ENCODE measurements around the gene PHKA2. TPM values are rescaled to one million over a fixed set of nuclear protein-coding genes. Genes with fewer than 3 reads are reported as not detected.
"Not testable (repeated sequence)": the region's sequence is repeated elsewhere in the genome, so short reads cannot be mapped to it uniquely, and the experiment has no call there.

PHKA2 gene
- total RNA-seq, 2 donors from 2014 or later: 29.4 to 33.2 TPM

DNA sequence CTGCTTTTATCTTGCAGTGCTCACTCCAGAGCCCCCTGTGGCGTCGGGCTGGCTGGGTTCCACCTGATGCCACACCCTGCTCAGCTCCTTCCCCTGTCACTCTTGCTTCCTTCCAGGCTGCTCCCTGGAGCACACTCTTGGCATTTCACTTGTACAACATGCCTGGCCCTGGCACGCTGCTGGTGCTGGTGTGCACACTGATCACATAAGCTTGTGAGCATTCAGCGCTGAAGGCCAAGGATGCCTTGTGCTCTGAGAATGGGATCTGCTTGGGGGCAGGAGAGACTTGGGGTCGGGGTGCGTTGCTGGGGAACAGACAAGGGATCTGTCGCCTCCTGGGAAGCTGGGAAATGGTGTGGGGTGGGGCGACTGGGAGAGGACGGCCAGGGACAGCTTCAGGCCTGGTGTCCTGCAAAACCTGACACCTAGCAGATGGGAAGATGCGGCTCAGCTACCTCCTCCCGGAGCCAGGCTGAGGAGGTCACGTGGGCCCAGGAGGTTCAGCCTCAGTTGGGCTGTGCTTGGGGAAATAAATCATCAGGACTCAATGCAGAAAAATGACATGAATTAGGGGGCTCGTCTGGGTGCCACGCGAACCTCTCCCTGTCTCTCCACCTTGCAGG lies 108.5 kb downstream of the PHKA2 start:
- H3K4me3 Mint-ChIP-seq: no peak overlapping the region
- ATAC-seq (no peak), DNase-seq (no peak)
- no peaks in the 10 kb centered on the region for H3K9me3 ChIP-seq (ENCODE audit: control insufficient read depth, low read length, poor library complexity, severe bottlenecking)
- no peaks in the 10 kb centered on the region for H3K36me3 Mint-ChIP-seq (ENCODE audit: low read depth)
- H3K27me3 Mint-ChIP-seq: peaks cover 6% of the 10 kb centered on the region
- no peak overlapping the region for H3K27ac Mint-ChIP-seq
- H3K4me1 Mint-ChIP-seq: no peaks in the 10 kb centered on the region

- no peak overlapping the region for H3K27ac Mint-ChIP-seq
- no peaks in the 10 kb centered on the region for H3K36me3 Mint-ChIP-seq (ENCODE audit: low read depth)
- DNase-seq: no peak
- H3K27me3 Mint-ChIP-seq: peaks cover 6% of the 10 kb centered on the region
- ATAC-seq: no peak
- H3K9me3 ChIP-seq (ENCODE audit: control insufficient read depth, low read length, poor library complexity, severe bottlenecking): no peaks in the 10 kb centered on the region
- H3K4me1 Mint-ChIP-seq: no peaks in the 10 kb centered on the region
- H3K4me3 Mint-ChIP-seq: no peak overlapping the region
Observed at GRCh38 chrX:18874560-18875255, 109.2 kb downstream of the PHKA2 start.

DNA sequence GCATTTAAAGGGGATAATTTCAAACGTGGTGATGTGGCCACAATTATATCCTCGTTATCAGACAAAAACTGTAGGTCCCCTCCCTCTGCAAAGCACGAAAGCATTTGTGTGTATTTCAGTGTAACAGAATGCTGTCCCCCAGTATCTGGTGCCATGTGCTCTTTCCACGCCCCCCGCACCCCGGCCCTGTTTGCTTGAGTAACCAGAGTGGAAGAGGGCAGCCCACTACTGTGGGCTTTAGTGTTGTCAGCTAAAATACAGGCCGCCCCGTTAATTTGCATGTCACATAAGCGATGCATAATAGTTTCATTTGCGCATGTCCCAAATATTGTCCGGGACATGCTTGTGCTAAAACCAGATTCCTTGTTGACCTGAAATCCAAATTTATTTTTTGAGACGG lies 110.1 kb downstream of the PHKA2 start:
- Mint-ChIP-seq H3K36me3 (ENCODE audit: low read depth) (no peaks in the 10 kb centered on the region), H3K4me3 (no peak overlapping the region), H3K27me3 (peaks cover 6% of the 10 kb centered on the region), H3K4me1 (no peaks in the 10 kb centered on the region), H3K27ac (no peak overlapping the region)
- no peak for DNase-seq
- ATAC-seq: no peak
- no peaks in the 10 kb centered on the region for H3K9me3 ChIP-seq (ENCODE audit: control insufficient read depth, low read length, poor library complexity, severe bottlenecking)

DNA sequence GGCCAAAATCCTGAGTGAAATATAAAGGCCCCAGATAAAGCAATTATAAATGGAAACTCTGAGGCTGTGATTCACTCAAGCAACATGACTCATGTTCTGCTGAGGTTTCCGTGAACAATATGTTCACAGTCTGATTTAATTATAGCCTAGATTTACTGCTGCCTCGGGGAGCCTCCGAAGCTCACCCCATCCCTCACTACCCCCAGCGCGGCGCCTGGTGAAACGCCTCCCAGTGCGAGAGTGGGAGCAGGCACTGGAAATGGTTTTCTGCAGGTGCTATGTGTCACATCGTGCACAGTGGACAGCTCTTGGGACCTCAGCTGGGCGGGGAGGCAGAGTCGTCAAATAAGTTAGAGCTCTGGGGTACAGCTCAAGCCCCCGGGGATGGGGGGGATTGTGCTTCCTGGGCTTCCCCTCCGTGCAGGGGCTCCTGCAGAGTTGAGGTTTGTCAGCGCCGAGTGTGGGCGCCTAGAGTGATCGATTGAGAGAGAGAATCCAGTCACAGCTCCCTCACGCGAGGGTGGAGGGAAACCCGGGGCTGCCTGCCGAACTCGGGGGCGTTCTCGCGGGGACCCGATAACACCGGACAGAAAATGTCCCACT lies 110.6 kb downstream of the PHKA2 start:
- DNase-seq (no peak), ATAC-seq (no peak)
- H3K27me3 Mint-ChIP-seq: peaks cover 6% of the 10 kb centered on the region
- H3K27ac Mint-ChIP-seq: no peak overlapping the region
- H3K36me3 Mint-ChIP-seq (ENCODE audit: low read depth): no peaks in the 10 kb centered on the region
- H3K9me3 ChIP-seq (ENCODE audit: control insufficient read depth, low read length, poor library complexity, severe bottlenecking): no peaks in the 10 kb centered on the region
- H3K4me1 Mint-ChIP-seq: no peaks in the 10 kb centered on the region
- no peak overlapping the region for H3K4me3 Mint-ChIP-seq

DNA sequence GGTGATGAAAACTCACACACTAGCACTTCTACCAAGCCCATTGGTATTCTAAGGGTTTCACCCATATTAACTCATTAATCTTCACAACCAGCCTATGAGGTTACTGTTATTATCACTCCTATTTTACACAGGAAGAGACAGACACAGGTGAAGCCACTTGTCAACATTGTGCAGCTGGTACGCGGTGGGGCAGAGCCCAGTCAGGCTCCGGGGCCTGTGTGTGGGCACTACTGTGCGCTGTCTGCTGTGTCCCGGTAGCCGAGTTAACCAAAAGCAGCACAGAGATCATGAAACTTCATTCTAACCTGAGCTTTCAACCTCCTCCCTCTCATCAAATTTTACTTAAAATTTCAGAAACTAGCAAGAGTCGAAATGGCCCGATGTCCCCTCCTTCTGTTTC lies 111.3 kb downstream of the PHKA2 start:
- DNase-seq (no peak), ATAC-seq (no peak)
- no peaks in the 10 kb centered on the region for H3K4me1 Mint-ChIP-seq
- H3K27ac Mint-ChIP-seq: no peak overlapping the region
- no peaks in the 10 kb centered on the region for H3K9me3 ChIP-seq (ENCODE audit: control insufficient read depth, low read length, poor library complexity, severe bottlenecking)
- H3K4me3 Mint-ChIP-seq: no peak overlapping the region
- peaks cover 6% of the 10 kb centered on the region for H3K27me3 Mint-ChIP-seq
- H3K36me3 Mint-ChIP-seq (ENCODE audit: low read depth): no peaks in the 10 kb centered on the region

DNA sequence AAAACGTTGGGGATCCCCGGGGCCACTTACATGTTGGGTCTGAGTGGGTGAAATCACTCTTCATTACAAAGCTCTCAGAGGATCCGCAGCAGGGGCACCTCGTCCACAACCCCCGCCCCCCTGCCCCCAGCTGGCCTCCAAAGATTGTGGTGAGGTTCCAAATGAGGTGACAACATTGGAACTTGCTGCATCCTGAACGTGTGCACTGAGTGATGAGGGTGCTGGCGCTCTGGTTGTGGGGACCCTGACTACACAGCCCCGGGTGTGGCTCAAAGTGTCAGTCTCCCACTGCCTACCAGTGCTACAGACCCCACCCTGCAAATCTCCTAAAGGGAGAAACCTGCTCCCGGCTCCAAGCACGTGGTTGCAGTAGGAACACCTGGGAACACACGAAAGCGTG lies 111.9 kb downstream of the PHKA2 start:
- no peaks in the 10 kb centered on the region for H3K9me3 ChIP-seq (ENCODE audit: control insufficient read depth, low read length, poor library complexity, severe bottlenecking)
- DNase-seq: no peak
- Mint-ChIP-seq H3K36me3 (ENCODE audit: low read depth) (no peaks in the 10 kb centered on the region), H3K4me3 (no peak overlapping the region), H3K4me1 (no peaks in the 10 kb centered on the region), H3K27ac (no peak overlapping the region), H3K27me3 (peaks cover 6% of the 10 kb centered on the region)
- no peak for ATAC-seq

DNA sequence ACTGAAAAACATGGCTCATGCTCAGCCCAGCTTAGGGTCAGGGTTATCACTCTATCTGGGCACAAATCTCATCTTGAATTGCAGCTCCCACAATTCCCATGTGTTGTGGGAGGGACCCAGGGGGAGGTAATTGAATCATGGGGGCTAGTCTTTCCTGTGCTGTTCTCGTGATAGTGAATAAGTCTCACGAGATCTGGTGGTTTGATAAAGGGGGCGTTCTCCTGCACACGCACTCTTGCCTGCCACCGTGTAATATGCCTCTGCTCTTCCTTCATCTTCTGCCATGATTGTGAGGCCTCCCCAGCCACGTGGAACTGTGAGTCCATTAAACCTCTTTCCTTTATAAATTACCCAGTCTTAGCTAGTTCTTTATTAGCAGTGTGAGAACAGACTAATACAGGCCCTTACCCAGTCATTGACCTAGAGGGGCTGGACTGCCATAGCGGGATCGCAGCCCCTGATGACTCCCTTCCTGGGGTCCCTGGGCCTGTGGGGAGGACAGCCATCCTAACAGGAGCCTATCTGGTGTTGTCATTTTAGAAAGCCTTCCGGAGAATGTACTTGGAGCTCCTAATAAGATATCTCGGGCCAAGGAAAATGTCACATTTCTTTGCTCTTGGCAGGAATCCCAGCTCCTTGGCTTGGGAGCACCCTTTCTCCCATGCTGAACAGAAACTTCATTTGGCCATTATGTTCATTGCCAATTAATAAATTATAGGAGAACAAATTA lies 112.6 kb downstream of the PHKA2 start:
- peaks cover 5% of the 10 kb centered on the region for H3K27me3 Mint-ChIP-seq
- H3K4me1 Mint-ChIP-seq: no peaks in the 10 kb centered on the region
- no peak overlapping the region for H3K27ac Mint-ChIP-seq
- H3K9me3 ChIP-seq (ENCODE audit: control insufficient read depth, low read length, poor library complexity, severe bottlenecking): no peaks in the 10 kb centered on the region
- DNase-seq (no peak), ATAC-seq (no peak)
- H3K4me3 Mint-ChIP-seq: no peak overlapping the region
- no peaks in the 10 kb centered on the region for H3K36me3 Mint-ChIP-seq (ENCODE audit: low read depth)

DNA sequence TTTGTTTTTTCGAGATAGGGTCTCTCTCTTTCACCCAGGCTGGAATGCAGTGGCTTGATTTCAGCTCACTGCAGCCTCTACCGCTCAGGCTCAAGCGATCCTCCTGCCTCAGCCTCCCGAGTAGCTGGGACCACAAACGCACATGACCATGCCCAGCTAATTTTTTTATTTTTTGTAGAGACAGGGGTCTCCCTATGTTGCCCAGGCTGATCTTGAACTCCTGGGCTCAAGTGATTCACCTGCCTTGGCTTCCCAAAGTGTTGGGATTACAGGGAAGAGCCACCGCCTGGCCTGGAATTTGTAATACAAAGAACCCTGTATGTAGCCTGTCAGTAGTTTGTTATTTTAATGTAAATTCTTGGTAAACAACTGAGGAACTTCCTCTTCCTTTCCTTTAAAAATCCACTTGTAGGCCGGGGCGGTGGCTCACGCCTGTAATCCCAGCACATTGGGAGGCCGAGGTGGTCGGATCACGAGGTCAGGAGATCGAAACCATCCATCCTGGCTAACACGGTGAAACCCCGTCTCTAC lies 119.5 kb downstream of the PHKA2 start:
- ATAC-seq (no peak), DNase-seq (no peak)
- no peaks in the 10 kb centered on the region for H3K9me3 ChIP-seq (ENCODE audit: control insufficient read depth, low read length, poor library complexity, severe bottlenecking)
- no peaks in the 10 kb centered on the region for H3K4me1 Mint-ChIP-seq
- H3K36me3 Mint-ChIP-seq (ENCODE audit: low read depth): no peaks in the 10 kb centered on the region
- H3K27me3 Mint-ChIP-seq: no peaks in the 10 kb centered on the region
- no peak overlapping the region for H3K27ac Mint-ChIP-seq
- H3K4me3 Mint-ChIP-seq: no peak overlapping the region

DNA sequence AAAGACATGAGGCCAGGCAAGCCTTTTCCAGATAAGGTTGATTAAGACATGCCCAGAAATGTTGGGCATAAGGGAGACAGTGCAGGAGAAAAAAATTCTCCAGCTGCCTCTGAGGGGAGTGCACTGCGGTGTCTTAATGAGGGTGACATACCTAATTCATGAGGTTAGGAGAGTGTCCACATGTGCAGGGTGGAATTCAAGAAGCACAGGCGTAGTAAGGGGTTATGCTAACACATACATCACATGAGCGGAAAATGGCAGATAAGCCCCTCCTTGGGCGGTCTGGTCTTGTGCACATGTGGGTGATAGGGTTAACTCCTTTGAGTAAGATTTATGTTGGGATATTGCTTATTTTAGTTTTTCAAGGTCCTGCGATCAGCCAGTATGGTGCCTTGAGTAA lies 122.4 kb downstream of the PHKA2 start:
- no peaks in the 10 kb centered on the region for H3K36me3 Mint-ChIP-seq (ENCODE audit: low read depth)
- H3K27ac Mint-ChIP-seq: no peak overlapping the region
- H3K4me3 Mint-ChIP-seq: no peak overlapping the region
- DNase-seq (no peak), ATAC-seq (no peak)
- no peaks in the 10 kb centered on the region for H3K9me3 ChIP-seq (ENCODE audit: control insufficient read depth, low read length, poor library complexity, severe bottlenecking)
- peaks cover 2% of the 10 kb centered on the region for H3K4me1 Mint-ChIP-seq
- no peaks in the 10 kb centered on the region for H3K27me3 Mint-ChIP-seq

DNA sequence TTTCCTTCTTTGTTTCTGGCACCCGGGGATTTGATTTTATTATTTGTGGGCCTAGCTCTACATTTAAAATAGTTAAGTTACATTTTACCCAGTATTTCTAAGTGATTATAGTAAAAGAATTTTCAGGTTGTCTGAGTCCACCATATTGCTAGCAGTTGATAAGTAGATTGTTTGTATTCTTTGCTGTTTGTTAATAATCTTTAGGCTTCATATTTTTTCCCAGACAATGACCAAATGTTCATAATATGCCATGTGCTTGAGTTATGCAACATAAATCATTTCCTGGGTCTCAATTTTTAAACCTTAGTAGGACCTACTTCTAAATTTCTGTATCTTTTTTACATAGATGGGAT lies 127.3 kb downstream of the PHKA2 start:
- DNase-seq (no peak), ATAC-seq (no peak)
- Mint-ChIP-seq H3K4me3 (no peak overlapping the region), H3K4me1 (peaks cover 8% of the 10 kb centered on the region), H3K27me3 (no peaks in the 10 kb centered on the region), H3K36me3 (ENCODE audit: low read depth) (no peaks in the 10 kb centered on the region), H3K27ac (no peak overlapping the region)
- no peaks in the 10 kb centered on the region for H3K9me3 ChIP-seq (ENCODE audit: control insufficient read depth, low read length, poor library complexity, severe bottlenecking)

DNA sequence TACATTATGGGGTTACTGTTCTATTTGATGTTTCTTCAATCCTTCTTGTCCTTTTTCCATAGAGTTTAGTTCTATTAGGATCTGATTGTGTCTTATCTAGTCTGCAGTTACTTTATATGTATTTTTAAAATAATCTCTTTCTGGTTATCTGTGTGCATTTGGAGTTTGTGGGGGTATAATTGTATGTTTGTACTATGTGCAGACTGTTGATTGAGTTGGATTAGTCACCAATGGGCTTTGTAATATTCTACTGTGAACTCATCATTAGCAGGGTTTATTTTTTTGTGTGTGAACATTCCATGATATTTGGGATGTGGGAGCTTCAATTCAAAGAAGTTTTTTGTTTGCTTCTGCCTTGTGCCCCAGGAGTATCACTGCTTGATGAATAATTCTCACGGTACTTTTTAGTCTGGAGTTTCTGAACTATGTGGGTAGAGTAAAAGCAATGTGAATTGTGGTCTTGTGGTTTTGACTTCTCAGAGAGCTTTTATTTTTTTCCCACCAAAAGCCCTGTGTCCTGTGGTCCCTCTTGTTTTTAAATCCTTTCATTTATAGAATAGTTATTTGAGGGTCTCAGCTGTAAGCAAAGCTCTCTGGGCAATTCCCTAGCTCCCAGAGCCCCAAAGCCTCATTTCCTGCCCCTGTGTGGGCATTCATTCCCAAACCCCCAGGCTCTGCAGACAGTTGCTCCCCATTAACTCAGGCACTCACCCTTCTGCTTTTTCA lies 127.8 kb downstream of the PHKA2 start:
- Mint-ChIP-seq H3K36me3 (ENCODE audit: low read depth) (no peaks in the 10 kb centered on the region), H3K4me3 (no peak overlapping the region), H3K27ac (peak overlapping the region; percentile 8), H3K27me3 (no peaks in the 10 kb centered on the region), H3K4me1 (peaks cover 8% of the 10 kb centered on the region)
- no peaks in the 10 kb centered on the region for H3K9me3 ChIP-seq (ENCODE audit: control insufficient read depth, low read length, poor library complexity, severe bottlenecking)
- no peak for DNase-seq
- ATAC-seq: no peak

GRCh38 chrX:18847901-18848300 lies 136.0 kb downstream of the PHKA2 start:
- not testable (repeated sequence) for H3K36me3 Mint-ChIP-seq (ENCODE audit: low read depth); ATAC-seq; H3K27ac Mint-ChIP-seq; H3K4me1 Mint-ChIP-seq; DNase-seq; H3K9me3 ChIP-seq (ENCODE audit: control insufficient read depth, low read length, poor library complexity, severe bottlenecking); H3K27me3 Mint-ChIP-seq; H3K4me3 Mint-ChIP-seq
